Activated CD4-positive, alpha-beta T cell treated with anti-CD3 and anti-CD28 coated beads, Interleukin-2, amount 50 U/mL, for 1 hour (primary cell): Measurements from ENCODE around the gene EFCAB10.
"Not testable (repeated sequence)": the region's sequence is repeated elsewhere in the genome, so short reads cannot be mapped to it uniquely, and the experiment has no call there.

Experiments
- DNase-seq: peaks from one replicate; pipeline ENCODE4 v3.0.0-alpha.2; 2020

The EFCAB10 gene

GRCh38 chr7:105581066-105581811, at the start of gene EFCAB10:
TSS of gene EFCAB10 (minus strand) at chr7:105581493. CDS start at chr7:105581463, 30 bp downstream.
- DNase-seq, result peak; percentile 27

- no peak for DNase-seq
Observed at GRCh38 chr7:105625986-105626385, 44.7 kb upstream of the EFCAB10 start.

GRCh38 chr7:105623906-105624305, 42.6 kb upstream of the EFCAB10 start:
- DNase-seq, result no peak

GRCh38 chr7:105623378-105623777, 42.1 kb upstream of the EFCAB10 start:
- no peak for DNase-seq

GRCh38 chr7:105622106-105622731, 40.9 kb upstream of the EFCAB10 start:
- no peak for DNase-seq

- DNase-seq, result no peak
Observed at GRCh38 chr7:105621617-105622016, 40.3 kb upstream of the EFCAB10 start.

GRCh38 chr7:105621176-105621575, 39.9 kb upstream of the EFCAB10 start:
- DNase-seq, result no peak

- no peak for DNase-seq
Observed at GRCh38 chr7:105619590-105619989, 38.3 kb upstream of the EFCAB10 start.

GRCh38 chr7:105618016-105618296, 36.7 kb upstream of the EFCAB10 start:
- no peak for DNase-seq

- no peak for DNase-seq
Observed at GRCh38 chr7:105617280-105618015, 36.2 kb upstream of the EFCAB10 start.

GRCh38 chr7:105614341-105614840, 33.1 kb upstream of the EFCAB10 start:
- DNase-seq, result no peak

- DNase-seq, result no peak
Observed at GRCh38 chr7:105613611-105614330, 32.5 kb upstream of the EFCAB10 start.

- DNase-seq, result no peak
Observed at GRCh38 chr7:105612806-105613205, 31.5 kb upstream of the EFCAB10 start.

- no peak for DNase-seq
Observed at GRCh38 chr7:105611856-105612775, 30.8 kb upstream of the EFCAB10 start.

- DNase-seq, result no peak
Observed at GRCh38 chr7:105610165-105610930, 29.1 kb upstream of the EFCAB10 start.

GRCh38 chr7:105602325-105603305, 21.3 kb upstream of the EFCAB10 start:
- DNase-seq, result no peak

GRCh38 chr7:105600720-105601550, 19.6 kb upstream of the EFCAB10 start:
- DNase-seq, result no peak

GRCh38 chr7:105599551-105599950, 18.3 kb upstream of the EFCAB10 start:
- DNase-seq, result no peak

GRCh38 chr7:105599080-105599479, 17.8 kb upstream of the EFCAB10 start:
- not testable (repeated sequence) for DNase-seq
